ENCODE data around the gene CUL2.

DNA sequence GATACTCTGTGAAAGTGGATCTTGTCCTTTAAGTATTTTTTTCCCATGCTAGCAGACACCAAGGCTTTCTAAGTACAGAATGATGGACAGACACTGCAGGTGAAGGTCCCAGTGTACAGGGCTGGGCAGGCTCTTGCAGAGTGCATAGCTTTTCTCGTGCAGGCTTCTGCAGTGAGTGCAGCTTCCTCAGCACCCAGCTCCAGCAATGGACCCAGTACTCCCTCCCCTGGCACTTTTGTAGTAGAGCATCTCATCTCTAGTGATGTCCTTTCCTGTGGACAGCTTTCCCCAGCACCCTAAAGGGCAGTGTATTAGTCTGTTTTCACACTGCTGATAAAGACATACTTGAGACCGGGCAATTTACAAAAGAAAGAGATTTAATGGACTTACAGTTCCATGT, 104.3 kb downstream of the CUL2 start:
- TF ChIP-seq, protein P1, sequence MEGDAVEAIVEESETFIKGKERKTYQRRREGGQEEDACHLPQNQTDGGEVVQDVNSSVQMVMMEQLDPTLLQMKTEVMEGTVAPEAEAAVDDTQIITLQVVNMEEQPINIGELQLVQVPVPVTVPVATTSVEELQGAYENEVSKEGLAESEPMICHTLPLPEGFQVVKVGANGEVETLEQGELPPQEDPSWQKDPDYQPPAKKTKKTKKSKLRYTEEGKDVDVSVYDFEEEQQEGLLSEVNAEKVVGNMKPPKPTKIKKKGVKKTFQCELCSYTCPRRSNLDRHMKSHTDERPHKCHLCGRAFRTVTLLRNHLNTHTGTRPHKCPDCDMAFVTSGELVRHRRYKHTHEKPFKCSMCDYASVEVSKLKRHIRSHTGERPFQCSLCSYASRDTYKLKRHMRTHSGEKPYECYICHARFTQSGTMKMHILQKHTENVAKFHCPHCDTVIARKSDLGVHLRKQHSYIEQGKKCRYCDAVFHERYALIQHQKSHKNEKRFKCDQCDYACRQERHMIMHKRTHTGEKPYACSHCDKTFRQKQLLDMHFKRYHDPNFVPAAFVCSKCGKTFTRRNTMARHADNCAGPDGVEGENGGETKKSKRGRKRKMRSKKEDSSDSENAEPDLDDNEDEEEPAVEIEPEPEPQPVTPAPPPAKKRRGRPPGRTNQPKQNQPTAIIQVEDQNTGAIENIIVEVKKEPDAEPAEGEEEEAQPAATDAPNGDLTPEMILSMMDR (IDR thresholded peaks at IDR 0.05; ENCODE audit: insufficient read depth, low read length, poor library complexity, severe bottlenecking): no peak
- TF ChIP-seq EZH2phosphoT487 (conservative IDR thresholded peaks at IDR 0.05; ENCODE audit: low read length): no peak
